OCI-LY7 (cell line): ENCODE measurements around the gene NOD2. TPM values are rescaled to one million over a fixed set of nuclear protein-coding genes. Genes with fewer than 3 reads are reported as not detected.

ENCODE experiments used
- BruUV-seq: library from RNA; stranded (reverse); fragments of 400-500 nt; replicated peaks from 2 replicates; lab custom pipeline; 2021; lab: Mats Ljungman, UMichigan
- CTCF ChIA-PET: fragments of 300-600 bp; sonication (Branson Sonifier 250); formaldehyde crosslinking; loops from one replicate; lab custom pipeline; 2022; ENCODE audit warnings: antibody characterized with exemption; ENCODE audit not compliant: unreplicated experiment; lab: Charles Lee
- POLR2A ChIA-PET: fragments of 300-600 bp; sonication (Branson Sonifier 250); formaldehyde crosslinking; loops from one replicate; lab custom pipeline; 2022; ENCODE audit warnings: antibody characterized with exemption; lab: Charles Lee
- DNase-seq: peaks from one replicate; pipeline ENCODE4 v3.0.0-alpha.2; 2015; ENCODE audit warnings: low spot score
- H2AFZ ChIP-seq: fragments of 200-600 bp; sonication (generic), shearing (Covaris generic); 2 replicates; pipeline ENCODE4 v1.6.1; 2014; ENCODE audit warnings: mild to moderate bottlenecking, antibody characterized with exemption, low read length, moderate library complexity
- H3K27ac ChIP-seq: fragments of 200-600 bp; sonication (generic); 2 replicates; pipeline ENCODE4 v1.5.1; 2014; ENCODE audit warnings: mixed run types, low read depth, mild to moderate bottlenecking, moderate library complexity, low read length, inconsistent platforms; ENCODE audit not compliant: poor library complexity, severe bottlenecking
- H3K36me3 ChIP-seq: fragments of 200-600 bp; sonication (generic); 2 replicates; pipeline ENCODE4 v1.6.1; 2014; ENCODE audit warnings: mild to moderate bottlenecking, antibody characterized with exemption, low read length, moderate library complexity, mixed read lengths; ENCODE audit not compliant: insufficient read depth
- H3K4me1 ChIP-seq: fragments of 200-600 bp; sonication (generic); 2 replicates; pipeline ENCODE4 v1.5.1; 2014; ENCODE audit warnings: mild to moderate bottlenecking, low read length; ENCODE audit not compliant: insufficient read depth, poor library complexity, severe bottlenecking
- H3K4me2 ChIP-seq: fragments of 200-600 bp; sonication (generic); 2 replicates; pipeline ENCODE4 v1.6.1; 2014; ENCODE audit warnings: mild to moderate bottlenecking, low read length
- H3K4me3 ChIP-seq: fragments of 200-600 bp; sonication (generic); 2 replicates; pipeline ENCODE4 v1.5.1; 2014; ENCODE audit warnings: mild to moderate bottlenecking, low read depth, low read length; ENCODE audit not compliant: poor library complexity, severe bottlenecking
- H3K79me2 ChIP-seq: fragments of 200-600 bp; sonication (generic); 2 replicates; pipeline ENCODE4 v1.6.1; 2016; ENCODE audit warnings: low read depth, mild to moderate bottlenecking, low read length, moderate library complexity, mixed read lengths; ENCODE audit not compliant: insufficient read depth
- H3K9me2 ChIP-seq: fragments of 200-600 bp; sonication (generic); 2 replicates; pipeline ENCODE4 v1.6.1; 2016; ENCODE audit warnings: mild to moderate bottlenecking, low read length, mixed read lengths; ENCODE audit not compliant: insufficient read depth
- H3K9me3 ChIP-seq: fragments of 200-600 bp; sonication (generic); 2 replicates; pipeline ENCODE4 v1.6.1; 2014; ENCODE audit warnings: mild to moderate bottlenecking, mixed run types, low read length, mixed read lengths
- H4K20me1 ChIP-seq: fragments of 200-600 bp; sonication (generic); 2 replicates; pipeline ENCODE4 v1.6.1; 2014; ENCODE audit warnings: mild to moderate bottlenecking, antibody characterized with exemption, low read length, moderate library complexity, mixed read lengths; ENCODE audit not compliant: insufficient read depth
- EZH2phosphoT487 ChIP-seq: fragments of 200-600 bp; sonication (generic); IDR thresholded peaks from 2 replicates; pipeline ENCODE4 v1.6.1; 2018; ENCODE audit warnings: low read depth, borderline replicate concordance, mild to moderate bottlenecking, mixed run types, antibody characterized with exemption, low read length, moderate library complexity, mixed read lengths
- intact Hi-C: fragments of 100-400 bp; cut with micrococcal nuclease; formaldehyde crosslinking; loops from one replicate; pipeline ENCODE4 v1.10.0; 2022; ENCODE audit not compliant: unreplicated experiment
- total RNA-seq, 2 experiments: library from RNA; depleted of rRNA in 1 of 2; stranded (reverse); fragments of >200 nt in 1 of 2; shearing (Covaris generic) in 1 of 2; gene quantifications; 2 replicates each; pipeline ENCODE4 v1.2.3, GENCODE V29; 2014 to 2022
- TF ChIP-seq, protein P1 (sequence below): fragments of 200-600 bp; sonication (generic); conservative IDR thresholded peaks from 2 replicates; pipeline ENCODE4 v1.5.1; 2014; ENCODE audit warnings: mild to moderate bottlenecking, antibody characterized with exemption, low read length, moderate library complexity, mixed read lengths

Gene NOD2
- total RNA-seq, 2 experiments from 2014 or later: not detected

DNA sequence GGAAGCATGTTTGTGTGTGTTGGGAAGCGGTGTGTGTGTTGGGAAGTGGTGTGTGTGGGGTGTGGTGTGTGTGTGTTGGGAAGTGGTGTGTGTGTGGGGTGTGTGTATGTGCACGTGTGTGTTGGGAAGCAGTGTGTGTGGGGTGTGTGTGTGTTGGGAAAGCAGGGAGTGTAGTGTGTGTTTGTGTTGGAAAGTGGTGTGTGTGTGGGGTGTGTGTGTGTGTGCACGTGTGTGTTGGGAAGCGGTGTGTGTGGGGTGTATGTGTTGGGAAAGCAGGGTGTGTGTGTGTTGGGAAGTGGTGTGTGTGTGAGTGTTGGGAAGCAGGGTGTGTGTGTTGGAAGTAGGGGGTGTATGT lies 785 bp upstream of the NOD2 start:
- ChIA-PET CTCF (no interaction called here), POLR2A (no interaction called here)
- no peaks in the 10 kb centered on the region for H3K9me2 ChIP-seq
- H3K4me2 ChIP-seq: no peak overlapping the region
- no peak for DNase-seq
- no peaks in the 10 kb centered on the region for H4K20me1 ChIP-seq
- H3K79me2 ChIP-seq: no peaks in the 10 kb centered on the region
- H3K27ac ChIP-seq: no peak overlapping the region
- H3K4me3 ChIP-seq: no peak overlapping the region
- H3K9me3 ChIP-seq: no peaks in the 10 kb centered on the region
- BruUV-seq: no TSS peak
- TF ChIP-seq, protein P1, sequence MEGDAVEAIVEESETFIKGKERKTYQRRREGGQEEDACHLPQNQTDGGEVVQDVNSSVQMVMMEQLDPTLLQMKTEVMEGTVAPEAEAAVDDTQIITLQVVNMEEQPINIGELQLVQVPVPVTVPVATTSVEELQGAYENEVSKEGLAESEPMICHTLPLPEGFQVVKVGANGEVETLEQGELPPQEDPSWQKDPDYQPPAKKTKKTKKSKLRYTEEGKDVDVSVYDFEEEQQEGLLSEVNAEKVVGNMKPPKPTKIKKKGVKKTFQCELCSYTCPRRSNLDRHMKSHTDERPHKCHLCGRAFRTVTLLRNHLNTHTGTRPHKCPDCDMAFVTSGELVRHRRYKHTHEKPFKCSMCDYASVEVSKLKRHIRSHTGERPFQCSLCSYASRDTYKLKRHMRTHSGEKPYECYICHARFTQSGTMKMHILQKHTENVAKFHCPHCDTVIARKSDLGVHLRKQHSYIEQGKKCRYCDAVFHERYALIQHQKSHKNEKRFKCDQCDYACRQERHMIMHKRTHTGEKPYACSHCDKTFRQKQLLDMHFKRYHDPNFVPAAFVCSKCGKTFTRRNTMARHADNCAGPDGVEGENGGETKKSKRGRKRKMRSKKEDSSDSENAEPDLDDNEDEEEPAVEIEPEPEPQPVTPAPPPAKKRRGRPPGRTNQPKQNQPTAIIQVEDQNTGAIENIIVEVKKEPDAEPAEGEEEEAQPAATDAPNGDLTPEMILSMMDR: no peak
- TF ChIP-seq EZH2phosphoT487: no peak
- H2AFZ ChIP-seq: no peak overlapping the region
- H3K4me1 ChIP-seq: no peaks in the 10 kb centered on the region
- no peaks in the 10 kb centered on the region for H3K36me3 ChIP-seq
- intact Hi-C loops: no loop called here

DNA sequence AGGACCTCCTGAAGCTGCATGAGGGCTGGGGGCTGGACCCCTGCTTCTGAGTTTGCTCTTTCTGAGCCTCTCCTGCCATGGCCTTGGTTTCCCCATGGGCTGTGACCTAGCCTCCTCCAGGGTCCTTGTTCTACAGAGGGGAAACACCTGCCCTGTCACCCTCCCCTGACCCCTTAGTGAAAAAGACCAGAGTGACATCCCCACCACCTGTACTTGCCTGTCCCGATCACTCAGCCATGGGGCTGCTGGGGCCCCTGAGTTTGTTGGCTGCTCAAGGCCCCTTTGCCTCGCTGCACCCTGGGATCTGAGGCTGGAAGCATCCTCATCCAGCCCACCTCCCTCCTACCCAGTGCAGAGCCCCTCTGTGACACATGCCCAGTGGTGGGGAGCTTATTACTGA lies 800 bp downstream of the NOD2 start:
- Histone ChIP-seq H3K36me3 (no peaks in the 10 kb centered on the region), H3K9me2 (no peaks in the 10 kb centered on the region), H3K79me2 (no peaks in the 10 kb centered on the region), H4K20me1 (no peaks in the 10 kb centered on the region), H3K4me1 (no peaks in the 10 kb centered on the region), H2AFZ (no peak overlapping the region), H3K9me3 (no peaks in the 10 kb centered on the region), H3K4me3 (no peak overlapping the region), H3K27ac (no peak overlapping the region), H3K4me2 (no peak overlapping the region)
- no TSS peak for BruUV-seq
- intact Hi-C loops: no loop called here
- ChIA-PET CTCF (no interaction called here), POLR2A (interaction anchor here (0.7 kb wide), 1 partner anchor 1595 kb away, joined by 4 read pairs; no protein-coding TSS in a partner anchor)
- TF ChIP-seq, protein P1: no peak
- DNase-seq: no peak

DNA sequence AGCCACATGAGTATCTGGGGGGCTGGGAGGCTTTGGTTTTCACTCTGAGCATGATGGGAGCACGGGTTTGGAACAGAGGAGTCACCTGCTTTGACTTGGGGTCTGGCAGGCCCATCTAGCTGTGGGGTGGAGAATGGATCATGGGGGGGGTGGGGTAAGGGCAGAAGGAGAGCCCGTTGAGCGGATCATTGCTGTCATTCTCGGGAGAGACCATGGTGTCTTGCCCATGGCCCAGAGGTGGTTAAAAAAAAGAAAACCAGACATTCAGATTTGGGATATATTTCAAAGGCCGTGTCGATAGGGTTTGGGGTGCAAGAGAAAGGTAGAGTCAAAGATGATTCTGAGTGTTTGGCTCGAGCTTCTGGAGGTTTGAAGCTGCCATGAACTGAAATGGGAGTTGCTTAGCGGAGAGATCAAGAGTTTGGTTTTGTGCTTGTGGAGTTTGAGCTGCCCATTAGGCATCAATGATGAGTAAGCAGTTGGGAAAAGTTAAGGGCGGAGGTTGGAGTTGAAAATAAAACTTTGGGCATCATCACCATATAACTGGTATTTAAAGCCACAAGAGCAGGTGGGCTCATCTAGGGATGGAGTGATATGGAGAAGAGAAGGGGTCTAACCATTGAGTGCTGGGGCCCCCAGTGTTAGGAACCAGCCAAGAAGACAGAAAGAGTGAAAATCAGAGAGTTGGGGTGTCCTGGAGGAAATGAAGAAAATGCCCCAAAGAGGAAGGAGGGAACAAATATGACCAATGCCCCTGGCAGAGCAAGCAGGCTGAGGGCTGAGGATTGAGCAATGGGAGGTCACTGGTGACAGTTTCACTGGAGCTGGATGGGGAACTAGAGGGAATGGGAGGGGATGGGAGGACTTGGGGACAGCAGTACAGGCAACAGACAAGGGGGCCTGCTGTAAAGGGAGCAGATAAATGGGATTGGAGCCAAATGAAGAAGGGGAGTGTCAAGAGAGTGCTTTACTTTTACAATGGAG lies 1.9 kb downstream of the NOD2 start:
- Histone ChIP-seq H3K9me3 (no peaks in the 10 kb centered on the region), H3K4me1 (no peaks in the 10 kb centered on the region), H4K20me1 (no peaks in the 10 kb centered on the region), H3K4me2 (no peak overlapping the region), H3K9me2 (no peaks in the 10 kb centered on the region), H3K27ac (no peak overlapping the region), H2AFZ (no peak overlapping the region), H3K79me2 (no peaks in the 10 kb centered on the region), H3K4me3 (no peak overlapping the region), H3K36me3 (no peaks in the 10 kb centered on the region)
- intact Hi-C loops: no loop called here
- CTCF ChIA-PET: no interaction called here
- no TSS peak for BruUV-seq
- DNase-seq: no peak
- no peak for TF ChIP-seq EZH2phosphoT487
- TF ChIP-seq, protein P1: no peak
- POLR2A ChIA-PET: interaction anchor here (0.7 kb wide), 1 partner anchor 1596 kb away, joined by 4 read pairs; no protein-coding TSS in a partner anchor
